HG02938 (cell line): Measurements from ENCODE around the gene DHRS13.
"Not testable (repeated sequence)": the region's sequence is repeated elsewhere in the genome, so short reads cannot be mapped to it uniquely, and the experiment has no call there.

Experiments used
- ATAC-seq: cut with Tn5 transposase; IDR thresholded peaks from one replicate; pipeline ENCODE4 v1.9.1; 2021; ENCODE audit warnings: mild to moderate bottlenecking, moderate library complexity; ENCODE audit not compliant: unreplicated experiment

DHRS13 gene

GRCh38 chr17:28887871-28888471 is 14.9 kb downstream of the DHRS13 start:
- ATAC-seq: no peak

- no peak for ATAC-seq
Measured at GRCh38 chr17:28885951-28886350, 16.9 kb downstream of the DHRS13 start.

- ATAC-seq: no peak
Measured at GRCh38 chr17:28885363-28885762, 17.5 kb downstream of the DHRS13 start.

- no peak for ATAC-seq
Measured at GRCh38 chr17:28883967-28884702, 18.7 kb downstream of the DHRS13 start.

GRCh38 chr17:28882154-28882895 is 20.6 kb downstream of the DHRS13 start:
- ATAC-seq: no peak

- ATAC-seq: no peak
Measured at GRCh38 chr17:28881533-28882056, 21.3 kb downstream of the DHRS13 start.

- ATAC-seq: no peak
Measured at GRCh38 chr17:28880572-28880945, 22.3 kb downstream of the DHRS13 start.

- no peak for ATAC-seq
Measured at GRCh38 chr17:28879886-28880571, 22.9 kb downstream of the DHRS13 start.

- ATAC-seq: no peak
Measured at GRCh38 chr17:28878981-28879380, 23.9 kb downstream of the DHRS13 start.

- ATAC-seq: no peak
Measured at GRCh38 chr17:28878158-28878910, 24.5 kb downstream of the DHRS13 start.

GRCh38 chr17:28877150-28877711 is 25.6 kb downstream of the DHRS13 start:
- ATAC-seq: not testable (repeated sequence)

- no peak for ATAC-seq
Measured at GRCh38 chr17:28875848-28876550, 26.9 kb downstream of the DHRS13 start.

GRCh38 chr17:28874750-28875149 is 28.1 kb downstream of the DHRS13 start:
- ATAC-seq: no peak

- no peak for ATAC-seq
Measured at GRCh38 chr17:28873839-28874238, 29.0 kb downstream of the DHRS13 start.

- ATAC-seq: peak; percentile 96
Measured at GRCh38 chr17:28871056-28871579, 31.8 kb downstream of the DHRS13 start.

GRCh38 chr17:28867276-28867675 is 35.6 kb downstream of the DHRS13 start:
- no peak for ATAC-seq

GRCh38 chr17:28865946-28866752 is 36.7 kb downstream of the DHRS13 start:
- no peak for ATAC-seq
